ENCODE results near the gene C20orf144.

- TF ChIP-seq CTCF (IDR thresholded peaks at IDR 0.05) (no peak), POLR2AphosphoS5 (IDR thresholded peaks at IDR 0.05) (no peak), POLR2A (IDR thresholded peaks at IDR 0.05) (no peak), EP300 (IDR thresholded peaks at IDR 0.05) (no peak)
These were observed 14.8 kb downstream of the C20orf144 start for GRCh38 chr20:33676652-33677645.
